T-helper 17 cell (primary cell): ENCODE measurements around the gene ADARB1. TPM values are rescaled to one million over a fixed set of nuclear protein-coding genes. Genes with fewer than 3 reads are reported as not detected.

Experiments used
- ATAC-seq: fragments of 150-1000 bp; cut with Tn5 transposase; 2 replicates; pipeline ENCODE4 v1.10.0; 2021; ENCODE audit warnings: mild to moderate bottlenecking, moderate library complexity
- DNase-seq, 3 donors: peaks; one replicate each; pipeline versions ENCODE4 v3.0.0 to v3.0.0-alpha.2; 2020 to 2021
- H3K9me3 ChIP-seq: one replicate; pipeline ENCODE4 v1.7.0; 2013; ENCODE audit warnings: low read length, mild to moderate bottlenecking; ENCODE audit not compliant: control insufficient read depth, poor library complexity, severe bottlenecking
- H3K27ac Mint-ChIP-seq: one replicate; pipeline ENCODE4 v1.8.0; 2022; ENCODE audit warnings: mild to moderate bottlenecking, moderate library complexity, mixed read lengths
- H3K27me3 Mint-ChIP-seq: one replicate; pipeline ENCODE4 v1.8.0; 2022; ENCODE audit warnings: mixed read lengths
- H3K36me3 Mint-ChIP-seq: one replicate; pipeline ENCODE4 v1.8.0; 2022; ENCODE audit warnings: low read depth, mixed read lengths
- H3K4me1 Mint-ChIP-seq: one replicate; pipeline ENCODE4 v1.8.0; 2022; ENCODE audit warnings: mild to moderate bottlenecking, mixed read lengths
- H3K4me3 Mint-ChIP-seq: one replicate; pipeline ENCODE4 v1.8.0; 2022; ENCODE audit warnings: mild to moderate bottlenecking, moderate library complexity, mixed read lengths
- total RNA-seq, 4 donors: library from RNA in 2 of 4; stranded (reverse) in 2 of 4; gene quantifications; one replicate each; pipeline ENCODE4 v1.2.3 and lab custom pipeline; 2022 to 2026

Gene ADARB1
- total RNA-seq, 2 donors from 2014 or later: 28.4 to 37.0 TPM

DNA sequence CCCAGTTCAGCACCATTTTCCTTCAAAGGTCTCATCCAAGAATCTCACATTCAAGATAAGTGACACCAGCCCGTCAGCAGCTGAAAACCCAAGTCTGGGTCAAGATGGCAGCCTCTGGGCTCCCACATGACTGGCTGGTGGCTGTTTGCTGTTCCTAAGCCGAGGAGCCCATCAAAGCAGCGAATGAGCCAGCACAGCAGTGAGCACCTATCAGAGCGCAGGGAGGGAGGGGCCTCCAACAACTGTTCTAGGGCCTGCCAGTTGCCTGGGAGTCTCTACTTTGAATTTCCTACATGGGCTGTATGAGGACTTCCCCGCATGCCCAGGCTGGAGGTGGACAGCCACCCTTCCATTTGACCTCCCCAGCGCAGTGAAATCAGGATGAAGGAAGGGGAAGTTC is 102.7 kb downstream of the ADARB1 start:
- Mint-ChIP-seq H3K36me3 (peaks cover 5% of the 10 kb centered on the region), H3K4me1 (peaks cover 7% of the 10 kb centered on the region), H3K27me3 (no peaks in the 10 kb centered on the region), H3K4me3 (no peak overlapping the region), H3K27ac (no peak overlapping the region)
- no peak for ATAC-seq
- no peaks in the 10 kb centered on the region for H3K9me3 ChIP-seq
- no peak for DNase-seq

- H3K9me3 ChIP-seq: no peaks in the 10 kb centered on the region
- H3K4me3 Mint-ChIP-seq: no peak overlapping the region
- peaks cover 7% of the 10 kb centered on the region for H3K4me1 Mint-ChIP-seq
- peaks cover 5% of the 10 kb centered on the region for H3K36me3 Mint-ChIP-seq
- no peaks in the 10 kb centered on the region for H3K27me3 Mint-ChIP-seq
- DNase-seq (no peak), ATAC-seq (no peak)
- no peak overlapping the region for H3K27ac Mint-ChIP-seq
Measured at GRCh38 chr21:45178070-45178608, 103.8 kb downstream of the ADARB1 start.

DNA sequence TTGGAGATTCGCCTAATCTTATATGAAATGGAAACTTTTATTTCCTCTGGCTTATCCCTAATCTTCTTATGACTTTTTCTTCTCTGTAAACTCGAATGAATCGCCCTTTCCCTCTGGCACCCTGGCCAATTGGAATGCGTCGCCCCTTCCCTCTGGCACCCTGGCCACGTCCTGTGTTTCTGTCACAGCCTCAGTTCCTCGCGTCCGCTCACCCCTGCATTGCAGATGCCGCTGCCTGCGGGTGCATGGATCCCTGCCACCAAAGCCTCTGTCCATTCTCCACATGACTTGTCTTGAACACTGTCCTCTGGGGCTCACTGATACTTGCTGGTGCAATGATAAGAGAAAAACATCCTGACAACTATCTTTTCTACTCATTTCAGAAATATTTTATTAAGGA is 104.6 kb downstream of the ADARB1 start:
- DNase-seq: no peak
- H3K9me3 ChIP-seq: no peaks in the 10 kb centered on the region
- H3K36me3 Mint-ChIP-seq: peaks cover 5% of the 10 kb centered on the region
- peaks cover 7% of the 10 kb centered on the region for H3K4me1 Mint-ChIP-seq
- no peak overlapping the region for H3K27ac Mint-ChIP-seq
- H3K27me3 Mint-ChIP-seq: no peaks in the 10 kb centered on the region
- ATAC-seq: no peak
- no peak overlapping the region for H3K4me3 Mint-ChIP-seq

DNA sequence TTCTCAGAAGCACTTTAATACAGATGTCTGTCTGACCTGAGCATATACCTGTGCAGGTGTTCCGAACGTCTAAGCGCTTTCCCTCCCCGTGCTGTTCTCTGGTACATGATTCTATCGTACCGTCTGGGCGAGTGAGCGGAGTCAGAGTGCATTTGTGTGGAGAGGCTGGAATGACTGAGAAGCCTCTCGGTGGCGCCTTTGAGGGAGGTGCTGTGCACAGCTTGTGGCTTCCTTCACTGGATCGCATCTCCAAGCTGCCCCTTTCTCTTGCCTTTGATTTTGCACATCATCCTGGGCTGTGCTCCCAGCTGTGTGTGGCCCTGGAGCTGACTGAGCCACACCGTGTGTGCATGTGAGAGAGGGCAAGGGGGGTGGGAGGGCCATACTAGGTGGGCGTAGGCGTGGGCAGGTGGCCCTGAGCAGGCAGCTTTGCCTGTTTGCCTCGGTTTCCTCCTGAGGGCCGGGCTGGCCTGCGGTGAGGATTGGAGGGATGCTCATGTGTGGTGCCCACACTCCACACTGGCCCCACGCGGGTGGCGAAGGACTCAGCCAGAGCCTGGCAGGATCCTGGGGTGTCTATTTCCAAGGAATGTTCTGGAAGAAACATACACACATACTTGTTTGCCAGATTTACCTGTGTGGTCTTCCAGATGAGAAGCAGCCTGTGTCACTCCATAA is 105.3 kb downstream of the ADARB1 start:
- Mint-ChIP-seq H3K4me3 (no peak overlapping the region), H3K27ac (no peak overlapping the region), H3K27me3 (no peaks in the 10 kb centered on the region), H3K4me1 (peaks cover 7% of the 10 kb centered on the region), H3K36me3 (peaks cover 5% of the 10 kb centered on the region)
- DNase-seq: no peak
- ATAC-seq: no peak
- H3K9me3 ChIP-seq: no peaks in the 10 kb centered on the region

- H3K36me3 Mint-ChIP-seq: peaks cover 5% of the 10 kb centered on the region
- ATAC-seq (no peak), DNase-seq (no peak)
- peaks cover 7% of the 10 kb centered on the region for H3K4me1 Mint-ChIP-seq
- H3K27me3 Mint-ChIP-seq: no peaks in the 10 kb centered on the region
- no peak overlapping the region for H3K27ac Mint-ChIP-seq
- no peak overlapping the region for H3K4me3 Mint-ChIP-seq
- no peaks in the 10 kb centered on the region for H3K9me3 ChIP-seq
Measured at GRCh38 chr21:45180246-45180599, 105.8 kb downstream of the ADARB1 start.

GRCh38 chr21:45182958-45183357 is 108.6 kb downstream of the ADARB1 start:
- peaks cover 10% of the 10 kb centered on the region for H3K9me3 ChIP-seq
- Mint-ChIP-seq H3K4me3 (no peak overlapping the region), H3K27me3 (no peaks in the 10 kb centered on the region), H3K36me3 (peaks cover 10% of the 10 kb centered on the region), H3K4me1 (peaks cover 4% of the 10 kb centered on the region), H3K27ac (no peak overlapping the region)
- no peak for ATAC-seq
- no peak for DNase-seq

DNA sequence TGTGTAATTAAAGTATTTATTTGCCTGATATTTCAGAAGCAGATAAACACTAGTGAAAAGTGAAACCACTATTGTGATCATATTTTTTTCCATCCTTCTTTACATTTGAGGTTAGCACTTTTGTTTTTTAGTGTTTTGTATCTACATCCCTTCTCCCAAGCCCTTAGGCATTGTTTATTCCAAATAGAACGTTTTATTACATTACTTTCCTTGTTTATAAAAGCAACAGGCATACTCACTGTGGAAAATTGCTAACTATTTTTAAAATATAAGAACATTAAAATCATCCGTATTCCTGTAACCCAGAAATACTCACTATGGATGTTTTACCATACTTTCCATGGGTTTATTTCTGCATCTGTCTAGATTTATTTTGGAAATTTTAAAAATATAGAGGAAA is 109.5 kb downstream of the ADARB1 start:
- Mint-ChIP-seq H3K4me3 (no peak overlapping the region), H3K27ac (no peak overlapping the region), H3K27me3 (no peaks in the 10 kb centered on the region), H3K36me3 (peaks cover 14% of the 10 kb centered on the region), H3K4me1 (peaks cover 4% of the 10 kb centered on the region)
- DNase-seq (no peak), ATAC-seq (no peak)
- H3K9me3 ChIP-seq: peaks cover 10% of the 10 kb centered on the region

DNA sequence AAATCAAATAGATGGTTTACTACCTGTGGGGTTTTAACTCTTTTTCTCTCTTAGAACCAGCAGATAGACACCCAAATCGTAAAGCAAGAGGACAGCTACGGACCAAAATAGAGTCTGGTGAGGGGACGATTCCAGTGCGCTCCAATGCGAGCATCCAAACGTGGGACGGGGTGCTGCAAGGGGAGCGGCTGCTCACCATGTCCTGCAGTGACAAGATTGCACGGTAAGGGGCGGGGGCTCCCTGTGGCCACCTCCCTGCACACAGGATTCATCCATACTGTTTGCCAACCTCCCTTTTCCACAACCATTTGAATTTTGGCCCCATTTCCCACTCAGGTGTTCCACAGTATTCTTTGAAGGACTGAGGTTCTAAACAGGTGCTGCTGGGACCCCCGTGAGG is 110.5 kb downstream of the ADARB1 start:
- H3K27me3 Mint-ChIP-seq: no peaks in the 10 kb centered on the region
- no peak for ATAC-seq
- peaks cover 4% of the 10 kb centered on the region for H3K4me1 Mint-ChIP-seq
- peaks cover 16% of the 10 kb centered on the region for H3K9me3 ChIP-seq
- no peak for DNase-seq
- H3K27ac Mint-ChIP-seq: no peak overlapping the region
- H3K36me3 Mint-ChIP-seq: peaks cover 12% of the 10 kb centered on the region
- no peak overlapping the region for H3K4me3 Mint-ChIP-seq

DNA sequence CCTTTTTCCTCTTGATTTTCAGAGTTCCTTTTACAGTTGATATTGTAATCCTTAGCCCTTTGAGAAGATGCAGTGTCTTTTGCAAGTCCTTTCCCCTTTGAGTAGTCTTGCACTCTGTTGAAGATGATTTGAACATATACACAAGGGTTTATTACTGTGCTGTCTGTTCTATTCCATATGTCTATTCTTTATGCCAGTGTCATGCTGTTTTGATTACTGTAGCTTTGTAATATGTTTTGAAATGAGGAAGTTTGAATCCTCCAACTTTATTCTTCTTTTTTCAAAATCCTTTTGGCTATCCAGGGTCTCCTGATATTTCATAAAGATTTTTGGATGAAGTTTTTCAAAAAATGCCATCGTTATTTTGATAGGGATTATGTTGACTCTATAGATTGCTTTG is 112.3 kb downstream of the ADARB1 start:
- Mint-ChIP-seq H3K36me3 (peaks cover 9% of the 10 kb centered on the region), H3K27ac (no peak overlapping the region), H3K4me1 (no peaks in the 10 kb centered on the region), H3K27me3 (no peaks in the 10 kb centered on the region), H3K4me3 (no peak overlapping the region)
- ATAC-seq (no peak), DNase-seq (no peak)
- H3K9me3 ChIP-seq: peaks cover 19% of the 10 kb centered on the region

DNA sequence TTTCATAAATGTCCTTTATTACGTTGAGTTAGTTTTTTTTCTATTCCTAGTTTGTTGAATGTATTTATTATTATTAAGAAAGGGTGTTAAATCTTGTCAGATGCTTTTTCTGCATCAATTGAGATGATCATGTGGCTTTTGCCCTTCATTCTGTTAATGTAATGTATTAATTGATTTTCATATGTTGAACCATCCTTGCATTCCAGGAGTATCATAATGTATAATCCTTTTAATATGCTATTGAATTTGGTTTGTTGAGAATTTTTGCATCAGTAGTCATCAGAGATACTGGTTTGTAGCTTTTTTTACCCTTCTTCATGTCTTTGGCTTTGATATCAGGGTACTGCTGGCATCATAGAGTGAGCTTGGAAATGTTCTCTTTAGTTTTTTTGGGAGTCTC is 113.3 kb downstream of the ADARB1 start:
- ATAC-seq (no peak), DNase-seq (no peak)
- Mint-ChIP-seq H3K27me3 (no peaks in the 10 kb centered on the region), H3K4me3 (no peak overlapping the region), H3K27ac (no peak overlapping the region), H3K36me3 (peaks cover 12% of the 10 kb centered on the region), H3K4me1 (no peaks in the 10 kb centered on the region)
- H3K9me3 ChIP-seq: peaks cover 19% of the 10 kb centered on the region

DNA sequence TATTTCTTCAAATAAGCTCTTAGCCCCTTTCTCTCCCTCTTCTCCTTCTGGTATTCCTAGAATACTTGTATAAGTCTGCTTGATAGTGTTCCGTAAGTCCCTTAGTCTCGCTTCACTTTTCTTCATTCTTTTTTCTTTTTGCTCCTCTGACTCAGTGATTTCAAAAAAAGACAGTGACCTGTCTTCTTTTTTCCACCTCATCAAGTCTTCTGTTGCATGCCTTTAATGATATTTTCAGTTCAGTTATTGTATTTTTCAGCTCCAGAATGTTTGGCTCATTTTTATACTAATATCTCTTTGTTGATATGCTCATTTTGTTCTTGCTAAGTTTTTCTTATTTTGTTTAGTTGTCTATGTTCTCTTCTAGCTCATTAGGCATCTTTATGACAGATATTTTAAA is 115.6 kb downstream of the ADARB1 start:
- H3K27me3 Mint-ChIP-seq: no peaks in the 10 kb centered on the region
- ATAC-seq (no peak), DNase-seq (no peak)
- H3K4me3 Mint-ChIP-seq: no peak overlapping the region
- H3K9me3 ChIP-seq: peaks cover 19% of the 10 kb centered on the region
- peaks cover 19% of the 10 kb centered on the region for H3K36me3 Mint-ChIP-seq
- no peak overlapping the region for H3K27ac Mint-ChIP-seq
- peaks cover 7% of the 10 kb centered on the region for H3K4me1 Mint-ChIP-seq

DNA sequence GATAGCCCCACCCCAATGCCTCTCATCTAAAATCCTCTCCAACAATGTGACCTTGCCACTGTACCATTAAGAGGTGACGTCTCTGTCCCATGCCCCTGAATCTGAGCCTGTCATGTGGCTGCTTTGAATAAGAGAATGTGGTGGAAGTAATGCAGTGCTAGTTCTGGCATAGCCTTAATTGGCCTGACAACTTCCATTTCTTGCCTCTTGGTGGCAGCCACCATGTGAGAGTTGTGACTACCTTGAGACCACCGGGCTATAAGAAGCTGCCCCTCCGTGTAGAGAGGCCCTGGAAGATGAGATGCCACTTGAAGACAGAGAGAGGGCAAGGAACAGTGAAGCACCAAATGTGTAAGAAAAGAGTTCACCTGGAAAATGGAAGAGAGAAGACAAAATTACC is 118.0 kb downstream of the ADARB1 start:
- DNase-seq (no peak), ATAC-seq (no peak)
- Mint-ChIP-seq H3K36me3 (peaks cover 18% of the 10 kb centered on the region), H3K4me1 (peaks cover 10% of the 10 kb centered on the region), H3K4me3 (no peak overlapping the region), H3K27ac (no peak overlapping the region), H3K27me3 (no peaks in the 10 kb centered on the region)
- H3K9me3 ChIP-seq: peaks cover 13% of the 10 kb centered on the region

GRCh38 chr21:45196620-45197019 is 122.2 kb downstream of the ADARB1 start:
- ATAC-seq: no peak
- Mint-ChIP-seq H3K4me3 (no peak overlapping the region), H3K27me3 (no peaks in the 10 kb centered on the region), H3K4me1 (peaks cover 33% of the 10 kb centered on the region), H3K36me3 (peaks cover 16% of the 10 kb centered on the region), H3K27ac (no peak overlapping the region)
- DNase-seq: no peak
- H3K9me3 ChIP-seq: no peaks in the 10 kb centered on the region

- H3K4me1 Mint-ChIP-seq: peaks cover 35% of the 10 kb centered on the region
- no peak for ATAC-seq
- H3K36me3 Mint-ChIP-seq: peaks cover 10% of the 10 kb centered on the region
- H3K9me3 ChIP-seq: no peaks in the 10 kb centered on the region
- H3K4me3 Mint-ChIP-seq: no peak overlapping the region
- no peak for DNase-seq
- peak overlapping the region; percentile 80 for H3K27ac Mint-ChIP-seq
- no peaks in the 10 kb centered on the region for H3K27me3 Mint-ChIP-seq
Measured at GRCh38 chr21:45199201-45199600, 124.8 kb downstream of the ADARB1 start.
